ENCODE results near the gene TSPYL4. TPM values are rescaled to one million over a fixed set of nuclear protein-coding genes. Genes with fewer than 3 reads are reported as not detected.

Gene TSPYL4
- total RNA-seq, 1 experiment from 2014 or later, result 15.3 TPM

GRCh38 chr6:116218172-116218633 is 35.7 kb downstream of the TSPYL4 start:
- CTCF ChIA-PET, result interaction anchor here (0.6 to 3.1 kb wide), 29 partner anchors 9 to 398 kb away, joined by 3 to 27 read pairs (median 4); partner anchors contain the start of genes CALHM5, FRK, RSPH4A and RWDD1
- Mint-ChIP-seq H3K27me3 (ENCODE audit: low read depth) (no peaks in the 10 kb centered on the region), H3K9me3 (no peaks in the 10 kb centered on the region), H3K4me3 (no peak overlapping the region), H3K4me1 (peaks cover 8% of the 10 kb centered on the region), H3K27ac (no peak overlapping the region), H3K36me3 (peaks cover under 1% of the 10 kb centered on the region; the same call in 1 of the 2 replicates)
- ATAC-seq (no peak), DNase-seq (ENCODE audit: low spot score) (no peak)
- POLR2A ChIA-PET, result interaction anchor here (1.2 kb wide), 1 partner anchor 36 kb away, joined by 3 read pairs; the partner anchor contains the start of gene TSPYL4
- TF ChIP-seq ZNF425 (CRISPR knock-in tag; conservative IDR thresholded peaks at IDR 0.05), result no peak
- no peak for TF ChIP-seq CREM (CRISPR knock-in tag; IDR thresholded peaks at IDR 0.05)
- no peak for TF ChIP-seq CBFB (CRISPR knock-in tag; IDR thresholded peaks at IDR 0.05; ENCODE audit: low read depth)
- no peak for TF ChIP-seq ZNF317 (CRISPR knock-in tag; IDR thresholded peaks at IDR 0.05; ENCODE audit: borderline replicate concordance, low read depth)
- TF ChIP-seq CTCF (IDR thresholded peaks at IDR 0.05), result 0 out of 2 replicates have a peak, but pooled peaks have one; percentile 8

GRCh38 chr6:116217069-116217468 is 36.8 kb downstream of the TSPYL4 start:
- TF ChIP-seq CTCF (IDR thresholded peaks at IDR 0.05) (peak; percentile 52), ELF4 (CRISPR knock-in tag; IDR thresholded peaks at IDR 0.05; ENCODE audit: low read depth) (no peak)
- no peaks in the 10 kb centered on the region for H3K4me1 Mint-ChIP-seq
- H3K27me3 Mint-ChIP-seq (ENCODE audit: low read depth), result no peaks in the 10 kb centered on the region
- H3K4me3 Mint-ChIP-seq, result no peak overlapping the region
- POLR2A ChIA-PET, result no interaction called here
- no peak overlapping the region for H3K27ac Mint-ChIP-seq
- CTCF ChIA-PET, result interaction anchor here (0.8 to 2.5 kb wide), 9 partner anchors 8 to 317 kb away, joined by 3 to 11 read pairs (median 4); no protein-coding TSS in a partner anchor
- no peaks in the 10 kb centered on the region; the same call in 1 of the 2 replicates for H3K36me3 Mint-ChIP-seq
- DNase-seq (ENCODE audit: low spot score) (no peak), ATAC-seq (peak; percentile 63)
- no peaks in the 10 kb centered on the region for H3K9me3 Mint-ChIP-seq

- Mint-ChIP-seq H3K27me3 (ENCODE audit: low read depth) (no peaks in the 10 kb centered on the region), H3K4me3 (no peak overlapping the region), H3K4me1 (no peaks in the 10 kb centered on the region), H3K36me3 (no peaks in the 10 kb centered on the region), H3K9me3 (no peaks in the 10 kb centered on the region), H3K27ac (no peak overlapping the region)
- ChIA-PET CTCF (interaction anchor here (1.1 kb wide), 1 partner anchor 14 kb away, joined by 3 read pairs; no protein-coding TSS in a partner anchor), POLR2A (no interaction called here)
- DNase-seq (ENCODE audit: low spot score), result no peak
- ATAC-seq, result no peak
- TF ChIP-seq CDX4 (CRISPR knock-in tag; IDR thresholded peaks at IDR 0.05; ENCODE audit: borderline replicate concordance) (no peak), ZNF423 (CRISPR knock-in tag; IDR thresholded peaks at IDR 0.05) (no peak), ZNF532 (CRISPR knock-in tag; IDR thresholded peaks at IDR 0.05; ENCODE audit: borderline replicate concordance) (no peak), GRHL2 (CRISPR knock-in tag; IDR thresholded peaks at IDR 0.05; ENCODE audit: insufficient replicate concordance, severe bottlenecking) (no peak), JAZF1 (CRISPR knock-in tag; IDR thresholded peaks at IDR 0.05) (no peak), FOXP4 (CRISPR knock-in tag; IDR thresholded peaks at IDR 0.05) (no peak), SMAD4 (CRISPR knock-in tag; IDR thresholded peaks at IDR 0.05) (no peak), ZNF671 (CRISPR knock-in tag; IDR thresholded peaks at IDR 0.05) (no peak), SP1 (CRISPR knock-in tag; conservative IDR thresholded peaks at IDR 0.05) (no peak), ZMAT4 (CRISPR knock-in tag; IDR thresholded peaks at IDR 0.05) (no peak), FOXP1 (CRISPR knock-in tag; IDR thresholded peaks at IDR 0.05; ENCODE audit: borderline replicate concordance) (no peak)
Measured at GRCh38 chr6:116215414-116215813, 38.5 kb downstream of the TSPYL4 start.
